A172 (cell line): ENCODE measurements around the gene CPO. TPM values are rescaled to one million over a fixed set of nuclear protein-coding genes. Genes with fewer than 3 reads are reported as not detected.
A peak's percentile ranks its signal among the peaks of the same experiment; 100 is the strongest.
"Not testable (repeated sequence)": the region's sequence is repeated elsewhere in the genome, so short reads cannot be mapped to it uniquely, and the experiment has no call there.

Experiments
- DNase-seq: peaks from one replicate; pipeline ENCODE4 v3.0.0-alpha.2; 2015; ENCODE audit warnings: low spot score
- total RNA-seq: library from RNA; depleted of rRNA; stranded (reverse); fragments of >200 nt; shearing (Covaris generic); gene quantifications from 2 replicates; pipeline ENCODE4 v1.2.3, GENCODE V29; 2014; rRNA removed

The CPO gene
- total RNA-seq, result not detected in 2 replicates

GRCh38 chr2:206939340-206939739 is at the start of gene CPO:
CPO (plus strand) TSS chr2:206939518; CDS start chr2:206939600, 82 bp downstream.
- no peak for DNase-seq

DNA sequence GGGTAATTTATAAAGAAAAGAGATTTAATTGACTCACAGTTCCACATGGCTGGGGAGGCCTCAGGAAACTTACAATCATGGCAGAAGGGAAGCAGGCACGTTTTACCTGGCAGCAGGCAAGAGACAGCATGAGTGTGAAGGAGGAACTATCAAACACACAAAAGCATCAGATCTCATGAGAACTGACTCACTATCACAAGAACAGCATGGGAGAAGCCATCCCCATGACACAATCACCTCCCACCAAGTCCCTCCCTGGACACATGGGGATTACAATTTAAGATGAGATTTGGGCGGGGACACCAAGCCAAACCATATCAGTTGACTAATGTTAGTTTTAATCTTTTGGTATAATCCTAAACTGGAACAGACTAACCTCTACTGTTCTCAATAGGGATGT is 49.1 kb upstream of the CPO start:
- no peak for DNase-seq

DNA sequence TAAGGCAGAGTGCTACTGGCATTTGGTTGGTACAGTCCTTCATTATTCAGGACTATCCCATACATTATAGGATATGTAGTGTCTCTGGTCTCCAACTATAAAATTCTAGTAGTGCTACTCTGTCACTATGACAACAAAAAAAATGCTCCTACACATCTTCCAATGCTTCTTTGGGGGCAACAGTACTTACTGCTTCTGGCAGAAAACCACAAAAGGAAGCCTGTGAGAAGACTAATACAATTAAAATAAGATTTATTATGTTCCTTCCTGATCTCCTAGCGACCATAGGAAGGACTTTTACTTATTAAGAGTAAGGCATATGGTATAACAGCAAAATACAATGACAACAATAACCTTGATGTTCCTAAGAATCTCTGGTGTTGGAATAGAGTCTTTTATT is 48.4 kb upstream of the CPO start:
- no peak for DNase-seq

DNA sequence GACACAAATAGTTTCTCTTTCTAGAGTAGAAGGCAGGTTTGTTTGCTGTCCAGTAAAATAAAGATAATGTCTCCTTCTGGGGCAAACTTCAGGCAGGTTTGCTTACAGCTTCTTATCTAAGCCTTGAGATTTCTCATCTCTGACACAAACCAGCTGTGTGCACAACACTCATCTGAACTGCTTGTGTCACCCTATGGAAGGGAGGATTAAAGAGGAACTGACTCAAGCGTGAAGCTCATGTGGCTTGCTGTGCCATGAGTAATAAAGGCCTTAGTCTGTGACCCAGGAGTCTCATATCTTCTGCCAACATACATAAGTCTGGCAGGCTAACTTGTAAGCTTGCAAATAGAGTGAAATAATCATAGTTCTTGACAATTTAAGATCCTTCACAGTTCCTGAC is 24.2 kb upstream of the CPO start:
- DNase-seq, result peak; percentile 89

GRCh38 chr2:206918263-206918662 is 21.1 kb upstream of the CPO start:
- DNase-seq, result no peak

DNA sequence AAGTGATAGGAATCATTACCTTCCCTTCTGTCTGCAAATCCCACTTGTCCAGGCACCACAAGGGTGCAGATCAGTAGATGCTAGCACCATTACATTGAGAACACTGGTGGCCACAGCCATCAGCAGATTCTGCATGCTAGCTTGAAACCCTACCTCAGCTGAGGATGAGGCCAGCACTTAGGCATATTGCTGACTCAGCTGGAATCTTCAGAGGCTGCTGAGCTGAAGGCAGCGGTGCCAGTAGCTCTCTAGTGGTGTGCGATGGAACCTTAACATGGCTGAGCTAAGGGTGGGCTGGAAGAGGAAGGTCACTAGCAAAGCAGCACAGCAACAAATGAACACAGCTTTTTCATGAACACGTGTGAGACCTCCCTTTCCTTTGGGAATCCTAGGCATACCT is 19.0 kb upstream of the CPO start:
- DNase-seq, result no peak

GRCh38 chr2:206920951-206921350 is 18.4 kb upstream of the CPO start:
- DNase-seq, result peak; percentile 8

- DNase-seq, result no peak
Observed at GRCh38 chr2:206921529-206921928, 17.8 kb upstream of the CPO start.

DNA sequence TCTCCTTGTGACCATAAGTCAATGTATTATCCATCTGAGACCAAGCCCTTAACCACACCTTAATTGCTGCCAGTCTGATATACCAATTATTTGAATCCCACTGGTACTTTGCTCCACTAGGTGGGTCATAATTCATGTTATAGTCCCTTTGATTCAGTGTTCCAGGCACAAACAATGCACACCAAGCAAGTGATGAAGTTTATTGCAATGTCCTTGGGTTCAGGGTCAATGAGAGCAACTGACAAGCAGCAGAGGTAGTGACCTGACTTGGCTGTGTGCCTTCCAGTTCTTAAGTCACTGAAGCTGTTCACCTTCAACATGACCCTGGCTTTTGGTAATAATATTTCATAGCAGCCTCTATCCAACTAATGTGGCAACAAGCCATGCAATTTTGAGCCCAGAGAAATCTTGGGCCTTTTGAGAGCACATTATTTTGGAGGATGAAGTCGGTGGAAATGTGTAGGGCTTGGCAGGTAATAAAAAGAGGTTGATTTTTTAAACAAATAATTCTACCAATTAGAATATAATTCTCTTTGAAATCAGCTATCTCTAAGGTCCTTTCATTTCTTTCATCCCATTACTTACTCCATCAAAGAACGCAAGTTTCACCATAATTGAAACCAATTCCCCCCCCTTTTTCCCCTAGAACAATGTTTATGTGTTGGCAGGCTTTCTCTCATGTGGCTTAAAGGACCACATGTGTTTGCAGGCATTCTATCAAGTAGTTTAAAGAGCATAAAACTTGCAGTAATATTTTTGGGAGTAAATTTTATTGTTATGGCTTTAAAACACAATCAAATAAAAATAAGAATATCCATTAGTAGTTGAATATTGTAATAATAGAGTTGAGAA is 3.1 kb upstream of the CPO start:
- DNase-seq, result no peak

DNA sequence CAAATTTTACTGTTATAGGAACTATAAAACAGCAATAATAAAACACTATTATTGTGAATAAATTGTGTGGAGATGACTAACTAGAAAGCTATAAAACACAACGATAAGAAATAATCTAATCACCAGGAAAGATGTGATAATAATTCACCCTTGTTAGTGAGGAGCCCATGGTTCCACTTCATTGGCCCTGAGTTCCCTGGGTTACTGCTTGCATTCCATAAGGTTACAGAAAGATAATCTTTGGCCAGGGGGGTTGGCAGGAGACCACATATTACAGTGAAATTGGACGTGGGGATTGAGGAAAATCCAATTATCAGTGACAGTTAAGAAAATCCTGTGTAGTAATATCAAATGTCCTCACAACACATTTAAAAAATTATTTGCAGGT is 2.5 kb upstream of the CPO start:
- no peak for DNase-seq

GRCh38 chr2:206937555-206937954 is 1.8 kb upstream of the CPO start:
- no peak for DNase-seq

DNA sequence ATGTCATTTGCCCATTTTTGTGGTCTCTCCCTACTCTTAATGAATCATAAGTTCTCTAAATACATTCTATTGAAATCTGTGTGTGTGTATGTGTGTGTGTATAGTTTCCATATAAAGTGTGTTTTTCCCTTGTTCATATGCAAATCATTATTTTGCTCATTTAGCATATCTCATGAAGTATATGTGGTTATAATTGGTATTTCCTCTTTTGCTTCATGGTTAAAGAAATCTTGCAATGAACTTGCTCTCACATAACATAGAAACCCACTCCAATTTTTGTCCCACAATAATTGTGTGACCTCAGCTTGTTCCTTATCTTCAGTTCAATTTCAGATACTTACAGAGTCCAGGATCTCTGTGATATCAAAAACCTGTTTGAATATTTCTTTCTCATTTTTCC is 1.2 kb downstream of the CPO start:
- no peak for DNase-seq

- DNase-seq, result no peak
Observed at GRCh38 chr2:206942592-206943478, 3.5 kb downstream of the CPO start.

DNA sequence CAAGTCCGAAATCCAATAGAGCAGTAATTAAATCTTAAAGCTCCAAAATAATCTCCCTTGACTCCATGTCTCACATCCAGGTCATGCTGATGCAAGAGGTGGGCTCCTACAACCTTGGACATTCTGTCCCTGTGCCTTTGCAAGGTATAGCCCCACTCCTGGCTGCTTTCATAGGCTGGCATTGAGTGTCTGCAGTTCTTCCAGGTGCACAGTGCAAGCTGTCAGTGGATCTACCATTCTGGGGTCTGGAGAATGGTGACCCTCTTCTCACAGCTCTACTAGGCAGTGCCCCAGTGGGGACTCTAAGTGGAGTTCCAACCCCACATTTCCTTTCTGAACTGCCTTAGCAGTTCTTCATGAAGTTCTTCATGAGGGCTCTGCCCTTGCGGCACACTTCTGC is 14.1 kb downstream of the CPO start:
- not testable (repeated sequence) for DNase-seq

GRCh38 chr2:206955253-206955652 is 15.9 kb downstream of the CPO start:
- no peak for DNase-seq

DNA sequence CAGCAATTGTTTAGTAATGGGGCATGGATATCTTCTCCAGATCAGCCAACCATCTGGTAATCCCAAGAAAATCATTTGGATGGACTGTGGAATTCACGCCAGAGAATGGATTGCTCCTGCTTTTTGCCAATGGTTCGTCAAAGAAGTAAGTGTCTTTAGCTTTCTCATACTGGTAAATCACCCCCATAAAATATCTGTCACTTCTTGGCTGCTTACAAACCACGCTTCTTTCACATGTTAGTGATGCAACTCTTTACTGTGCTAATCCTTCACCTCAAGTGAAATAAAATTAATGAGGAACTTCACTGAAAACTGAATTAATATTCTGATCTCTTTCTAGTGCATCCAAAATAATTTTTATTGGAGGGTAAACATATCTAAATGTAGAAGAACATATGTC is 18.9 kb downstream of the CPO start:
- no peak for DNase-seq

DNA sequence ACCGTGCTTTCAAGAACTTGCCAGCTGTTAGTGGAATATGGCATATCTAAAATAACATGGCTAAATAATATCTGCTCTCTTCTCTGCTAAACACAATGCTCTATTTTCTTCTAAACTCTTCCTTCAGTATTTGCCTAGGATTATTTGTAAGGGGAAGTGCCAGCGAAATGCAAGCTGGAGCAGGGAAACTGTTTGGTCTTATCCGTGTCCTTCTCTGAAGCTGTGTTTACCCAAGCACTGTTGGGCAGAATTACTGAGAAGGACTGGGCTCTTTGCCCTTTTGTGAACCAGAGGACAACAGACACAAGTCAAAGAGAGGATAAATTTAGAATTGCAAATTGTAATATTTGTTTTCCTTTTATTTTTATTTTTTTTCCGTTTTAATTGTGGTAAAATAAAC is 23.6 kb downstream of the CPO start:
- no peak for DNase-seq

GRCh38 chr2:206968134-206969086 is 29.1 kb downstream of the CPO start:
- DNase-seq, result no peak

- DNase-seq, result no peak
Observed at GRCh38 chr2:206969192-206969591, 29.9 kb downstream of the CPO start.

GRCh38 chr2:206970589-206971360 is 31.5 kb downstream of the CPO start:
- DNase-seq, result no peak

DNA sequence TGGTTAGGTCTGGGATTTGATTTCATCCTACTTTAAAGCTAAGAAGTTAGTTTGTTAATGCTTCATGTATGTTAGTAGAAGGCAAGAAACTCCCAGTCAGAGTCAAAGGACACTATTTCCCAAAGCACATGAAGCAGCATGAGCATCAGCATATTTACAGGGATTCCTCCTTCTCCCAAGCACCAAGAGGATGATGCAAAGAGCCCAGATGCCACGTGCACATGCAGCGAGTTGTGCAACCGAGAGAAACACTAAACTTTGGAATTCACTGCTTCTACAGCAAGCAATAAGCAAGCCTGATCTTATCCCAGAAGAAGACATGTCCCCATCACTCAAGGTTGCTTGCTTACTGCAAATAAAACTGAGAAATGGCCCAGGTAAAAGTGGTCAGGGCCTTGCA is 32.5 kb downstream of the CPO start:
- DNase-seq, result no peak
